Renal cortex interstitium (tissue), 11 donors: Measurements from ENCODE around the gene NUDT16. TPM values are rescaled to one million over a fixed set of nuclear protein-coding genes. Genes with fewer than 3 reads are reported as not detected.

ENCODE experiments used
- DNase-seq, 11 donors: peaks; one replicate each; pipeline ENCODE4 v3.0.0-alpha.2; 2013; ENCODE audit warnings: low read depth in 9 of 11, low spot score in 4 of 11; ENCODE audit errors: extremely low read depth in 1 of 11
- polyA plus RNA-seq, 3 donors: library from polyadenylated mRNA; unstranded; fragments of 120-200 nt; gene quantifications; one replicate each; pipeline ENCODE4 v1.2.1, GENCODE V29; 2013; ENCODE audit not compliant: insufficient read length in 3 of 3

NUDT16 gene
- polyA plus RNA-seq, 3 donors: 40.5 to 43.5 (median 42.4) TPM

- no peak for DNase-seq
Observed at GRCh38 chr3:131405411-131405810, 23.8 kb downstream of the NUDT16 start.

GRCh38 chr3:131406274-131406673 is 24.7 kb downstream of the NUDT16 start:
- DNase-seq: no peak

GRCh38 chr3:131417751-131418150 is 36.2 kb downstream of the NUDT16 start:
- no peak for DNase-seq

- no peak for DNase-seq
Observed at GRCh38 chr3:131421301-131421700, 39.7 kb downstream of the NUDT16 start.

- no peak for DNase-seq
Observed at GRCh38 chr3:131421957-131422498, 40.5 kb downstream of the NUDT16 start.

- DNase-seq: no peak
Observed at GRCh38 chr3:131427226-131427625, 45.7 kb downstream of the NUDT16 start.

- no peak for DNase-seq
Observed at GRCh38 chr3:131431754-131432153, 50.2 kb downstream of the NUDT16 start.

GRCh38 chr3:131432441-131432840 is 50.9 kb downstream of the NUDT16 start:
- DNase-seq: no peak

- no peak for DNase-seq
Observed at GRCh38 chr3:131435000-131435399, 53.4 kb downstream of the NUDT16 start.

Other genes with a start within 250 kb of the NUDT16 start
- gene MRPL3, start 121.2 kb downstream of the NUDT16 start, polyA plus RNA-seq: 100 to 1,000 TPM; 106 to 129 (median 109) TPM